OCI-LY7 (cell line): ENCODE measurements around the gene VSX2.

ENCODE experiments used
- CTCF ChIP-seq: fragments of 200-600 bp; sonication (generic); conservative IDR thresholded peaks from 2 replicates; pipeline ENCODE4 v1.5.1; 2014; ENCODE audit warnings: mild to moderate bottlenecking, antibody characterized with exemption, low read length, moderate library complexity, mixed read lengths
- EZH2phosphoT487 ChIP-seq: fragments of 200-600 bp; sonication (generic); IDR thresholded peaks from 2 replicates; pipeline ENCODE4 v1.6.1; 2018; ENCODE audit warnings: low read depth, borderline replicate concordance, mild to moderate bottlenecking, mixed run types, antibody characterized with exemption, low read length, moderate library complexity, mixed read lengths

GRCh38 chr14:74257941-74258763 is 18.9 kb downstream of the VSX2 start:
- TF ChIP-seq CTCF = no peak
- no peak for TF ChIP-seq EZH2phosphoT487
